ENCODE results near the gene PYGO1.
"Not testable (repeated sequence)": the region's sequence is repeated elsewhere in the genome, so short reads cannot be mapped to it uniquely, and the experiment has no call there.

Gene PYGO1

DNA sequence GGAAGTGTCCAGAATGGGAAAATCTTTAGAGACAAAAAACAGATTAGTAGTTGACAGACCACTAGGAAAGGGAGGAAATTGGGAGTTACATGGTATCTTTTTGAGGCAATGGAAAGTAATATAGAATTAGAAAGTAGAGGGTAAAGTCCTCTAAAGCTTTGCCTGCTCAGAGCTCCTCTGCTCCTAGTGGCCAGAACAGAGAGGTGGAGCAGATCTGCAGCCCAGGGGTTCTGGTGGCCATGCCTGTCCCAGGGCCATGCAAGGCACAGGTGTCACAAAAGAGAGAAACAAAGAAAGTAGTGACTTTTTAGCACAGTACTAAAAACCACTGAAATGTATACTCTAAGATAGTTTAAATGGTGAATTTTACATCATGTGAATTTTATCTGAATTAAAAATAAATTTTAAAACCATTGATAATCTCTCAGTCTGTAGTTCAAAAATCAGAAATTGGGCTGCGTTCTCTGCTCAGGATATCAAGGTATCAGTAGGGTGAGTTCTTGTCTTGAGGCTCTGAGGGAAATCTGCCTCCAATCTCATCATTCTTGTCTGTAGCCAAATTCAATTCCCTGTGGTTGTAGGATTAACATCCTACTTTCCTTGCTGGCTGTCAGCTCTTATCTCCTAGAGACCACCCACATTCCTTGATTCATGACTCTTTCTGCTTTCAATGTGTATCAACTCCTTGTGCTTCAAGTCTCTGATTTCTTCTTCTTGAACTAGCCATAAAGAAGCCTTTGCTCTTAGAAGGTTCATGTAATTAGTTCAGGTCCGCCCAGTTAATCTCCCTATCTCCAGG, 23.6 kb downstream of the PYGO1 start:
- DNase-seq, result no peak

DNA sequence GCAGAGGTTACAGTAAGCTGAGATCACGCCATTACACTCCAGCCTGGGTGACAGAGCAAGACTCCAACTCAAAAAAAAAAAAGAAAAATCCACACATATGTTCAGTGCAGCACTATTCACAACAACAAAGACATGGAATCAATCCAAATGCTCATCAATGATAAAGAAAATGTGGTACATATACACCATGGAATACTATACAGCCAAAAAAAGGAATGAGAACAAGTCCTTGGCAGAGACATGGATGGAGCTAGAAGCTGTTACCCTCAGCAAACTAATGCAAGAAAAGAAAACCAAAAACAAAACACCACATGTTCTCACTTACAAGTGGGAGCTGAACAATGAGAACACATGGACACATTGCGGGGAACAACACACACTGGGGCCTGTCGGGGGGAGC, 25.5 kb downstream of the PYGO1 start:
- DNase-seq, result no peak

DNA sequence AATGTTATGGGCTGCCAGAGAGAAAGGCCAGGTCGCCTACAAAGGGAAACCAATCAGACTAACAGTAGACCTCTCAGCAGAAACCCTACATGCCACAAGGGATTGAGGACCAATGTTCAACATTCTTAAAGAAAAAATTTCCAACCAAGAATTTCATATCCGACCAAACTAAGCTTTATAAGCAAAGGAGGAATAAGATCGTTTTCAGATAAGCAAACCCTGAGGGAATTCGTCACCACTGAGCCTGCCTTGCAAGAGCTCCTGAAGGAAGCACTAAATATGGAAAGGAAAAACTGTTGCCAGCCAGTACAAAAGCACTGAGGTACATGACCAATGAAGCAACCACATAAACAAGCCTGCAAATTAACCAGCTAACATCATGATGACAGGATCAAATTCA, 33.1 kb downstream of the PYGO1 start:
- DNase-seq, result no peak

DNA sequence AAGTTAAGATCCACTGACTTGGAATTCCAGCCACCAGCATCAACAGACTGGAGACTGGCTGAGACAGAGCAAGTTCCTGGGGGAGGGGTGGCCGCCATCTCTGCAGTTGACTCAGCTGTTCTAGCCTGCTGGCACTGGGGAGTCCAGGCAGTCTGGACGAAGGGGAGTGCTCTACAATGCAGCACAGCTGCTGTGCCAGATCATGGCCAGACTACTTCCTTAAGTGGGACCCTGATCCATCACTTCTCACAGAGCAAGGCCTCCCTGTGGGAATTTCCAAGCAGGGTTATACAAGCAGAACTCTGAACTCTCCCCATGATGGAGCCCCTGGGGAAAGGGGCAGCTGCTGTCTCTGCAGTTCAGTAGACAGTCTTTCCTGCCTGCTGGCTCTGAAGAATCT, 35.2 kb downstream of the PYGO1 start:
- DNase-seq, result no peak

DNA sequence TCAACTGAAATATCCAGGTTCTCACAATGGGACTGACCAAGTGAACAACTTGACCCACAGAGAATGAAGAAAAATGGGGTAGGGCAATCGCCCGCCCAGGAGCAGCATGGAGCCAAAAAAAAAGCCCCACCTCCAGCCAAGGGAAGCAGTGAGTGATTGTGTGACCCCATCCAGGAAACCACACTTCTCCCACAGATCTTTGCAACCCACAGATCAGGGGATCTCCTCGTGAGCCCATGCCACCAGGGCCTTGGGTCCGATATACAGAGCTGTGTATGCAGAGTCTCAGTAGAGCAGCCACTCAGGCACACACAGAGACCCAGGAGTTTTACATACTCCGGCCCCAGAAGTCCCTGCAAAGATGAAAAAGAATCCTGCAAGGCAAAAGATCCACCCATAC, 35.7 kb downstream of the PYGO1 start:
- DNase-seq, result no peak

DNA sequence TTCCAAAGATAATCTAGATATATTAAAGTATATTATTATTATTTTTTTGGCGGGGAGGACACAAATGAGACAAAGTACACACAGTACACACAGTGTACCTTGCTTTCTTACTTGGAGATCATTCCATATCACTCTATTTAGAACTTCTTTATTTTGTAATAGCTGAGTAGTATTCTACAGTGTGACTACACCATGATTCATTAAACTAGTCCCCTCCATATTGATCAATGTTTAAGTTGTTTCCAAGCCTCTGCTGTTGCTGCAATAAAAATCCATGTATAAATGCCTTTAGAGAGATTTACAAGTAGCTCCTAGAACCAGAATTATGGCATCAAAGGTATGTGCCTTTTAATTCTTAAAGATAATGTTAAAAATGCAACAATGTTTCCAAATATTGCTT, 38.8 kb downstream of the PYGO1 start:
- no peak for DNase-seq

DNA sequence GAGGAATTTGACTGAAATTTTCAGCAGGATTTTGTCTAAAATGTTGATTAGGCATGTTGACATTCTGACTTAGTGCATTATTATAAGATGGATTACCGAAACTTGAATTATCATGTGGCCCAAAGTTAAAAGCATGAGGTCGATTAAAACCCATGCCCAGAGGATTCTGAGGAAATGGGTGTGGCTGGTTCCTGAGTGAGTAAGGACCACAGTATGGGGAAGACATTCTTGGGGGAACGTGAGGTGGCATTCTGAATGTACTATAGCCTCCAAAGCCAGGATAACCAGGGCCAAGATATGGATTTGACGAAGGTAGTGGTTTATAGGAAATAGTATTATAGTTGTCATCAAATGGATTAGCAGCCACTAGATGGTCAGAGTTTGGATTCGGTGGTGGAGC, 41.4 kb downstream of the PYGO1 start:
- no peak for DNase-seq

DNA sequence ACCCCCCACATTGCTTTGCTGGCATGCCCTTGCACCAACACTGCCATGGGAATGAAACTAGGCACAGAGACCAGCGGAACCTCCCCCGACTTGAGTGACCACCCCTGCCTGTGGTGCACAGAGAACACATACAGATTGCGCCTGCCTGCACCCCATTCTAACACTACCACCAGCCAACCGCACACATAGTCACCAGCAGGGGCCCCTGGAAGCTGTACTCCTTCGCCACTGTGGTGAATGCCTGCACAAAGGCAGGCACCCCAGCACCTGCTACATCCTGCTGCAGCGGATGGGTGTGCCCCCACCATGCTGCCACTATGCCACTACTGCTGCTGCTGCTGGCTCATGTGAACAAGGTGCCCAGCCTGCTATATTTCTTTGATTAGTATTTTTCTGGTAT, 52.7 kb downstream of the PYGO1 start:
- DNase-seq, result no peak

DNA sequence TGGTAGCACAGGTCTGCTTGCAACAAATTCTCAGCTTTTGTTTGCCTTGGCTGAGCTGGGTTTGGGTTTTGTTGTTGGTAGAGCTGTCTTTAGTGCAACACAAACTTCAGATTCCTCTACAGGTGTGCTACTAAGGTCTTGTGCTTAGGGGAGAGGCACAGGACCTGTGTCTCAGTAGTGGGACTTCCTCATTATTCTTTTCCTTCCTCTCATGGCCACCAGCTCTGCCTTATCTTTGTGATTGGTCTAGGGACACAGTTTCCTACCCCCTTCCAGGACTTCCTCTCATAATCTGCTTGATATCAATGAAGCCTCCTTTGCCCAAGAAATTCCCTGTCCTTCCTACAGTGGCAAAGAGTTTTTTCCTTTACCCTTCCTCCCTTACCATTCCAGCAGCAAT, 55.2 kb downstream of the PYGO1 start:
- DNase-seq, result no peak

DNA sequence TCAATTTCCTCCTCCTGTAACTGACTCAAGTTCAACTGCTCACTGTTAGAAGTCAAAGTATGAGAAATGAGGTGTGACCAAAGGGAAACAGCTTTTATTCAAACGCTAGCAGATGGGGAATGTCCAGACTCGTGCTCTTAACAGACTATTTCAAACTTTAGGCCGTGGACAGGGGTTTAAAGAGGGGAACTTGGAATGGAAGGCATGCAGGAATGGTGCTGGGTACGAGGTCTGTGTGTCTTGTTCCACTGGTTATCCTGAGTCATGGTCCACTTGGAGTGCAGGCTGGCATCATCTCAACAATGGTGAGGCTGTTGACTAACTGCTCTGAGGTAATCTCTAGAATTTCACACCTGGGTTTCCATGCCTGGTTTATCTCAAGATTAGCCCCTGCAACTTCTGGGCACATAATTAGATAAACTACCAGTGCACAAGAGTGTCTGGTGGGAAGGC, 57.3 kb downstream of the PYGO1 start:
- no peak for DNase-seq

DNA sequence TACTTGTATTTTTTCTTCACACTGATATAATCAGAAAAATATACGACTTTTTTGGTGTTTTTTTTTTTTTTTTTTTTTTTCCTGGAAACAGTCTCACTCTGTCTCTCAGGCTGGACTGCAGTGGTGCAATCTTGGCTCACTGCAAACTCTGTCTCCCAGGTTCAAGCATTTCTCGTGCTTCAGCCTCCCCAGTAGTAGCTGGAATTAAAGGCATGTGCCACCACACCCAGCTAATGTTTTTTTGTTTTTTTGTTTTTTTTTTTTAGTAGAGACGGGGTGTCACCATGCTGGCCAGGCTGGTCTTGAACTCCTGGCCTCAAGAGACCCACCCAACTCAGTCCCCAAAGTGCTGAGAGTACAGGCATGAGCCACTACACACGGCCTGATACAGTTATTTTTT, 59.3 kb downstream of the PYGO1 start:
- no peak for DNase-seq

DNA sequence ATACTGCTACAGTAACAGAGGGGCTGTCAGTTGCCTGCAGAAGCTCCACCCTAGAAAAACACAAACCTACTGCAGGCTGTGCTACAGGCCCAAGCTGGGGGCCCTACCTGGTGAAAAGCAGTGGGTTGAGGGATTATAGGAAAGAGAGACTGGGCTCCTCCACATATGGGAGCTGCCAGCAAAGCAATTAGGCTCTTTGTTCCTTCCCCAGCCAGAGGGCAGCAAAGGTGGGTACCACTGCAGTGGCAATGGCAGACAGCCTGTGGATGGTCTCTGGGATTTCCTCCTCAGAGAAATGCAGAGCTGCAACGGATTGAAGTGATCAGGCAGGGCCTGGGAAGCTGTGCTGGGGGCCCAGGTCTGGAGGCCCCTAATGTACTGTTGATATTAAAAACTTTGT, 61.0 kb downstream of the PYGO1 start:
- no peak for DNase-seq

DNA sequence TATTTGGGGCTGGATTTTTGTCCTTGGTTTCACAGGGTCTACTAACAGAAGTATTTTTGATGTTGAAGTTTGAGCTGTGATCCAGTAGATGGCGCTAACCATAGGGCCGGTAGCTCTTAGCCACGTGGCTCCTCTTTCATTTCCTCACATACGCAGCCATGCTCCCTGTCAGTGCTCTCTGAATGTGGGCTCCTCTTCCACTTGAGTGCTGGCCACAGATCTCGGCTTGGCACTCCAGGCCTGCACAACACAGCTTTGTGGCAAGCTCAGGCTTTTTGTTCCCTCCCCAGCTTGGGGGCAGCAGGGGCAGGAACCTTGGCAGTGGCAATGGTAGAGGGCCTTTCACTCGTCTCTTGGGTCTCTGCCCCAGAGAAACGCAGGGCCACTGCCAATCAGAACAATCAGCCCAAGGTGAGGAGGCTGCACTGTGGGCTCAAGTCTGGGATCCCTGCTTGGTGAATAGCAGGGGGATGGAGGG, 61.5 kb downstream of the PYGO1 start:
- peak; percentile 6 to 17 for DNase-seq

DNA sequence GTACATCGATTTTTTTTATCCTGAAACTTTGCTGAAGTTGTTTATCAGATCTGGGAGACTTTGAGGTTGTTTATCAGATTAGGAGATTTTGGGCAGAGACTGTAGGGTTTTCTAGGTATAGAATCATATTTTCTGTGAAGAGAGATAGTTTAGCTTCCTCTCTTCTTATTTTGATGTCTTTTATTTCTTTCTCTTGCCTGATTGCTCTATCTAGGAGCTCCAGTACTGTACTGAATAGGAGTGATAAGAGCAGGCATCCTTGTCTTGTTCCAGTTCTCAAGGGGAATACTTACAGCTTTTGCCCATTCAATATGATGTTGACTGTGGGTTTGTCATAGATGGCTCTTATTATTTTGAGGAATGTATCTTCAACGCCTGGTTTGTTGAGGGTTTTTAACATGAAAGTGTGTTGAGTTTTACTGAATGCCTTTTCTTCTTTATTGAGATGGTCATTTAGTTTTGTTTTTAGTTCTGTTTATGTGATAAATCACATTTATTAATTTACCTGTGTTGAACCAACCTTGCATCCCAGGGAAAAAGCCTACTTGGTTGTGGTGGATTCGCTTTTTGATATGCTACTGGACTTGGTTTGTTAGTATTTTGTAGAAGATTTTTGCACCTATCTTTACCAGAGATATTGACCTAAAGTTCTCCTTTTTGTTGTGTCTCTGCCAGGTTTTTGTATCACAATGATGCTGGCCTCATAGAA, 65.2 kb downstream of the PYGO1 start:
- DNase-seq, result no peak

DNA sequence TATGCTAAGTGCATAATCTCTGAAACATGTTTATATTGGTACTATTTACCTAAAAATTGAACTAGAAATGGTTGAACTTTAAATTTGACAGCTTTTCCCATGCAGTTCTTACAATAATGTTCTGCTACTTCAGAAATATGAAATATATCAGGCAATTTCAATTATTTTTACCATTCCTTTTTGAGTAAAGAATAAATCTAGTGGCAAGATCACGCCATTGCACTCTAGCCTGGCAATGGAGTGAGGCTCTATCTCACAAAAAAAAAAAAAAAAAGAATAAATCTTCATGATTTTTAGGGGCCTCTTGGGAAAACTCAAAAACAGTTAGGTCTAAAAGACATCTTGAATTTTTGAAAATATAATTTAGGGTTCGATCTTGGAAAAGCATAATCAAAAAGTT, 69.5 kb downstream of the PYGO1 start:
- DNase-seq, result no peak

DNA sequence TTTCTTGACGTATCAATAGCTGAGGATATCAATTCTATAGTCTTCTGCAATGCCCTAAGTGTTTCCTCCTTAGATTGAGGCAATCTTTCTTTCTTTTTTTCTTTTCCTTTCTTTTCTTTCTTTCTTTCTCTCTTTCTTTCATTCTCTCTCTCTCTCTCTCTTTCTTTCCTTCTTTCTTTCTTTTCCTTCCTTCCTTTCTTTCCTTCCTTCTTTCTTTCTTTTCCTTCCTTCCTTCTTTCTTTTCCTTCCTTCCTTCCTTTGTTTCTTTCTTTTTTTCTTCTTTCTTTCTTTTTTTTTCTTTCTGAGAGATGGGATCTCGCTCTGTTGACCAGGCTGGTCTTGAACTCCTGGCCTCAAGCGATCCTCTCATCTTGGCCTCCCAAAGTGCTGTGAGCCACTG, 70.1 kb downstream of the PYGO1 start:
- DNase-seq, result no peak

DNA sequence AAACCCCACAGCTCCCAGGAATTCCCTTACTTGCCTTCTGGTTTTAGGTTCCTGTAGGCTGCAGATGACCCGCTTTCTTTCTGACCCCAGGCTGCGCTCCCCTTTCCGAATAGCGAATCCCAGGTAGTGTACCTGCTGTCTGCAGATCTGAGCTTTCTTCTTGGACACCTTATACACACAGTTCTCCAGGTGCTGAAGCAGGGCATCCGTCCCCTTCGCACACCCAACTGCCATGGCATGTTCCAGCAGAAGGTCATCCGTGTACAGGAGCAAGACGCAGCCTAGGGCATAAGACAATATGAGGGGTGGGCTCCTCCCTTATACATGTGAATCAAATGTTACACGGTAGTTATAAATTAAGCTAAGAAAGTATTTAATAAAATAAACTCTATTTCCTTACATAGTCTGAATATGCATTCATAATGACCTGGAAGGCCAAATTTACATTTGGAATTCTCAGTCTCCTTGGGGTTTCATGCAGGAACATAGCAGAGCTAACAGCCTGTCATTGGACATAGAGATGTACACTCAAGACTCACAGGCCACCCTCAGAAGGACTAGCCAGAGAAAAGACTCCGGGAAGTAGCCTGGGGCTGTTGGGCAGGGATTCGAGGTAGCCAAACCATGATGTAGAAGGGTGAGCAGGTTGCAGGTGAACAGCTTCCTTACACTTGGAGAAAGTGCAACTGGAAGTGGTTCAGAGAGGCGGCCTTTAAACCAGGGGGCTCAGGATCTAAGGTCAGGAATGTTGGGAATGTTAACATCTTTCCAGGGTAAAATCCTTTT, 72.0 kb downstream of the PYGO1 start:
- no peak for DNase-seq

DNA sequence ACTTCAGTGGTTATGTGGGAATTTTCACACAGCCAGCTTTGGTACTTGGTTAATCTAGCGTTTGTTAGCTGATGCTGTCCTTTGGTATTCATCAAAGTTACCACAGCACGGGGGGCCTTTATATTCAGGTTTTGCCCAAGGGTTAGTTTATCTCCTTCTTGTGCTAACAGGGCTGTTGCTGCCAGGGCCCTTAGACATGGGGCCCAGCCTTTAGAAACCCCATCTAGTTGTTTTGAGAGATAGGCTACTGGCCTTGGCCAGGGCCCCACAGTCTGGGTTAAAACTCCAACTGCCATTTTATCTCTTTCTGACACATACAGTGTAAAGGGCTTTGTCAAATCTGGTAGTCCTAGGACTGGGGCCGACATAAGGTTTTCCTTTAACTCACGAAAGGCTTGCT, 72.7 kb downstream of the PYGO1 start:
- no peak for DNase-seq

DNA sequence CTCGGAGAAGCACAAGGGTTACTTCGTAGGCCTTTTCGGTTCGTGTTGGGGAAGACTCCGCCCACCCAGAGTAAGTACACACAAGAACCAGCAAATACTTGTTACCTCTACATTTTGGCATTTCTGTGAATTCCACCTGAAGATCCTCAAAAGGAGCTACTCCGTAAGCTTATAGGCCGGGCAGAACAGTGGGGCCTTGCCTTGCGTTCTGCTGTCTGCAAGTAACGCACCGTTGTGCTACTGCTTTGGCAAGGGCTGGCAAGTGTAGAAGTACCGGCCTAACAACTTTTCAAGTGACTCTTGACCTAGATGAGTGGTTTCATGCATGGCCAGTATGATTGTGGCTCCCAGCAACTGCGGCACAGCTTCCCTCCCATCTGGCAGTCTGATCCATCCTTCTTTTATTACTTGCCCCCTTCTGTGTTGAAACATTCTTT, 73.7 kb downstream of the PYGO1 start:
- DNase-seq, result no peak

DNA sequence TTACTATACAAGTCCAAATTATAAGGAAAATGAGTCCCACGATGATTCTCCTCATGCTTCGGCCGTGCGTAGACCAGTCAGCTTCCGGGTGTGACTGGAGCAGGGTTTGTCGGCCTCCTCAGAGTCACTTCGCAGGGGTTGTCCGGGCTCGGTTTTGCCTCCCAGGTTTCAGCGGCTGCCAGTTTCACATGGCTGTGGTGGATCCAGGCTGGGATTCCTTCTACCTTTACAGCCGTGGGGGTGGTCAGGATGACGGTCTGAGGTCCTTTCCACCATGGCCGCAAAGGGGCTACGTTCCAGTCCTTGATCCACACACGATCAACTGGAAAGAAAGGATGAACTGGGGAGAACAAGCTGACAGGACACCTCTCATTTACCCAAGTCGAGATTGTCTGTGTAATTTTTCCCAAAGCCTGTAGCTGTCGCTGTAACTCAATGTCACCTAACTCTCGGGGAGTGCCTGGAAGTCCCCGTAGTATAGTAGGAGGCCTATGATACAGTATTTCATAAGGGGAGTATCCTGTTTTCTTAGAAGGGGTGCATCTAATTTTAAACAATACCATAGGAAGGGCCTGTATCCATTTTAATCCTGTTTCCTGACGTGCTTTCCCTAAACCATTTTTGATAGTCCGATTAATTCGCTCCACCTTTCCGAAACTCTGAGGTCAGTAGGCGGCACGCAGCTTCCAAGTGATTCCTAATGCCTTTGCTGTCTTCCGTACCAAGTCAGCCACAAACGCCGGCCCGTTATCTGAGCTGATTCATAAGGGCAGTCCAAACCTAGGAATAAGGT, 74.3 kb downstream of the PYGO1 start:
- not testable (repeated sequence) for DNase-seq

DNA sequence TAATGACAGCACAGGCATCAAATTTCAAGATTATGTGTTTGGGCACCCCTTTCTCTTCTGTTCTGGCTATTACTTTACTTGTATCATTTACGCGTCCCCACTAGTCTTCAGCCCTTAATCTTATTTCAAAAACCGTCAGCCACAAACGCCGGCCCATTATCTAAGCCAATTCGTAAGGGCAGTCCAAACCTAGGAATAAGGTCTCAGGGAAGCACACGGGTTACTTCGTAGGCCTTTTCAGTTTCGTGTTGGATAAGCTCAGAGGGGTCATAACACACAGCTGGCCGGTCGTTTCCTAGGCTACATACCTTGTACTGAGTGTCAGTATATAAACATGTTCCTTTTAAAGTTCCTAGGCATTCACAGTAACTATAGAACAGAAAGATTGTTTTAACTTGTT, 75.0 kb downstream of the PYGO1 start:
- no peak for DNase-seq

DNA sequence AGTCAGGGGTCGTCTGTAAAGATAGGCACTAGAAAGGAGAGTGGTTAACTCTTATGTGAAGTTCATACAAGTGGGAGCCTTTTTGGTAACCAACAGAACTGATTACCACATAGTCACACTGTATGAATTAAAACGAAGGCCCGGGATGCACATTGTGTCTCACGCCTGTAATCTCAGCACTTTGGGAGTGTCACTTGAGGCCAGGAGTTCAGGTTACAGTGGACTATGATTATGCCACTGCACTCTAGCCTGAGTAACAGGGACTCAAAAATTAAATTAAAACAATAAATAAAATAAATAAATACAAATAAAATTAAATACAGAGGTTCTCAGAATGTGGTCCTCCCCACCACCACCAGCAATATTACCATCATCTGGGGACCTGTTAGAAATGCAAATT, 80.6 kb downstream of the PYGO1 start:
- no peak for DNase-seq

DNA sequence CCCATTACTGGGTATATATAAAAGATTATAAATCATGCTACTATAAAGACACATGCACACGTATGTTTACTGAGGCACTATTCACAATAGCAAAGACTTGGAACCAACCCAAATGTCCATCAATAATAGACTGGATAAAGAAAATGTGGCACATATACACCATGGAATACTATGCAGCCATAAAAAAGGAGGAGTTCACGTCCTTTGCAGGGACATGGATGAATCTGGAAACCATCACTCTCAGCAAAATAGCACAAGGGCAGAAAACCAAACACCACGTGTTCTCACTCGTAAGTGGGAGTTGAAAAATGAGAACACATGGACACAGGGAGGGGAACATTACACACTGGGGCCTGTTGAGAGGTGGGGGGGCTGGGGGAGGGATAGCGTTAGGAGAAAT, 82.7 kb downstream of the PYGO1 start:
- not testable (repeated sequence) for DNase-seq
